ENCODE results near the gene AMN1.

GRCh38 chr12:31772685-31773222 lies 43.9 kb upstream of the AMN1 start:
- TF ChIP-seq CTCF (IDR thresholded peaks at IDR 0.05): no peak
- no peak for TF ChIP-seq POLR2A (IDR thresholded peaks at IDR 0.05)
